ENCODE data around the gene DHX16.

- no peak for TF ChIP-seq POLR2A (IDR thresholded peaks at IDR 0.05)
- TF ChIP-seq CTCF (IDR thresholded peaks at IDR 0.05): no peak
- TF ChIP-seq POLR2AphosphoS5 (IDR thresholded peaks at IDR 0.05; ENCODE audit: insufficient read depth in 1 of 2, low read depth in 1 of 2): no peak
Observed at GRCh38 chr6:30679765-30680535, 7.1 kb upstream of the DHX16 start.

Measured in vagina (tissue), 2 donors.